ENCODE results near the gene UBE2Q2.
"Not testable (repeated sequence)": the region's sequence is repeated elsewhere in the genome, so short reads cannot be mapped to it uniquely, and the experiment has no call there.

The UBE2Q2 gene

DNA sequence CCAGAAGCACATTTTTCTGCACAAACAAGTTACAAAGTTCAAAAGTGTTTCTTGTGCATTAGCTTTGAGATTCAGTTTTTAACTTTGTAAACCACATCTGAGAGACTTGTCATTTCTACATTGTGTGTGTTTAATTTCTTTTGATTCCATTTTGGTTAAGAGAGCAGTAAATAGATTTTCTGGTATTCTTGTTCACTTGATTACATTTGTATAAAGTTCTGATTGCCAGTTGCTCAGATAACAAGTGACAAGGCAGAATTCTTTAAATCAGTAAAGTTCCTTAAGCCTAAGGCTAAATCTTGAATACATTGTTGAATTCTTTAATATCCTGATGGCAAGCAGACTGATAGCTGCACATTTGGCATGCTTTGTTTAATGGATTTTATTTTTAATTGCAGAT lies 57.3 kb downstream of the UBE2Q2 start:
- no peak overlapping the region for H3K4me3 ChIP-seq (ENCODE audit: low read length)
- peaks cover 9% of the 10 kb centered on the region for H3K4me1 ChIP-seq (ENCODE audit: control insufficient read depth, insufficient read depth, low read length)
- H3K27ac ChIP-seq (ENCODE audit: low read length), result no peak overlapping the region
- H3K9me3 ChIP-seq (ENCODE audit: control insufficient read depth, insufficient read depth, low read length), result no peaks in the 10 kb centered on the region
- no peak for DNase-seq (ENCODE audit: low read depth, low spot score)
- no peaks in the 10 kb centered on the region for H3K27me3 ChIP-seq (ENCODE audit: control insufficient read depth, insufficient read depth, low read length)
- H3K36me3 ChIP-seq (ENCODE audit: control insufficient read depth, insufficient read depth, low read length), result peaks cover under 1% of the 10 kb centered on the region; the same call in 1 of the 2 replicates

DNA sequence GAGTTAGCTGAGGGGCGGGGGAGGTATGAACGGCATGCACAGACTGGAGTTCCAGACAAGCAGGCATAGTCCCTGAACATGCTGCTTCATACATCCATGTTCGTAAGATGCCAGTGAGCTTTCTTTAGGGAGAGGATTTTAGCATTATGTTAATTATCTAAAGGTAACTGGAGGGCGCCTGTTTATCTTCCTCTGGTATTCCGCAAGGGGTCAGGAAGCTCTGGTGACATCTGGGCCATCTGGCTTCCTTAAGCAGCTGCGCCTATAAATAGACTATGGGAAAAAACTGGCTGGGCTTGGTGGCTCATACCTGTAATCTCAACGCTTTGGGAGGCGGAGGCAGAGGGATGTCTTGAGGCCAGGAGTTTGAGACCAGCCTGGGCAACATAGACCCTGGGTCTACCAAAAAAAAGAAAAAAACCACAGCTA lies 58.9 kb downstream of the UBE2Q2 start:
- Histone ChIP-seq H3K27ac (ENCODE audit: low read length) (no peak overlapping the region), H3K9me3 (ENCODE audit: control insufficient read depth, insufficient read depth, low read length) (no peaks in the 10 kb centered on the region), H3K4me1 (ENCODE audit: control insufficient read depth, insufficient read depth, low read length) (peaks cover 9% of the 10 kb centered on the region), H3K27me3 (ENCODE audit: control insufficient read depth, insufficient read depth, low read length) (no peaks in the 10 kb centered on the region), H3K36me3 (ENCODE audit: control insufficient read depth, insufficient read depth, low read length) (peaks cover 2% of the 10 kb centered on the region; the same call in 1 of the 2 replicates), H3K4me3 (ENCODE audit: low read length) (no peak overlapping the region)
- peak; percentile 58 for DNase-seq (ENCODE audit: low read depth, low spot score)
- WGBS (ENCODE audit: insufficient coverage, insufficient read length), result no CpG with 5 or more reads among the region's 8 CpGs

- Histone ChIP-seq H3K4me3 (ENCODE audit: low read length) (peak within 1 kb of the TSS; percentile 83), H3K27me3 (ENCODE audit: control insufficient read depth, insufficient read depth, low read length) (no peaks in the 10 kb centered on the region)
Measured at GRCh38 chr15:75903331-75904239, 60.3 kb downstream of the UBE2Q2 start, which contains the start of gene FBXO22. FBXO22 (plus strand) TSS chr15:75903878; CDS start chr15:75903964, 86 bp downstream.

GRCh38 chr15:75905231-75905630 lies 62.0 kb downstream of the UBE2Q2 start:
- H3K27ac ChIP-seq (ENCODE audit: low read length), result no peak overlapping the region
- no peak overlapping the region for H3K4me3 ChIP-seq (ENCODE audit: low read length)
- H3K36me3 ChIP-seq (ENCODE audit: control insufficient read depth, insufficient read depth, low read length), result peaks cover 2% of the 10 kb centered on the region; the same call in 1 of the 2 replicates
- H3K27me3 ChIP-seq (ENCODE audit: control insufficient read depth, insufficient read depth, low read length), result no peaks in the 10 kb centered on the region
- no peaks in the 10 kb centered on the region for H3K9me3 ChIP-seq (ENCODE audit: control insufficient read depth, insufficient read depth, low read length)
- no peak for DNase-seq (ENCODE audit: low read depth, low spot score)
- H3K4me1 ChIP-seq (ENCODE audit: control insufficient read depth, insufficient read depth, low read length), result peaks cover 9% of the 10 kb centered on the region
- WGBS (ENCODE audit: insufficient coverage, insufficient read length), result no CpG with 5 or more reads among the region's 5 CpGs

More at GRCh38 chr15:75903331-75904239, 60.3 kb downstream of the UBE2Q2 start, which contains the start of gene FBXO22:
- Histone ChIP-seq H3K27ac (ENCODE audit: low read length) (no peak within 1 kb of the TSS), H3K4me1 (ENCODE audit: control insufficient read depth, insufficient read depth, low read length) (peaks cover 9% of the 10 kb centered on the region), H3K9me3 (ENCODE audit: control insufficient read depth, insufficient read depth, low read length) (no peaks in the 10 kb centered on the region), H3K36me3 (ENCODE audit: control insufficient read depth, insufficient read depth, low read length) (peaks cover 2% of the 10 kb centered on the region; the same call in 1 of the 2 replicates)
- peak; percentile 84 for DNase-seq (ENCODE audit: low read depth, low spot score)
- no CpG with 5 or more reads among the region's 63 CpGs for WGBS (ENCODE audit: insufficient coverage, insufficient read length)

DNA sequence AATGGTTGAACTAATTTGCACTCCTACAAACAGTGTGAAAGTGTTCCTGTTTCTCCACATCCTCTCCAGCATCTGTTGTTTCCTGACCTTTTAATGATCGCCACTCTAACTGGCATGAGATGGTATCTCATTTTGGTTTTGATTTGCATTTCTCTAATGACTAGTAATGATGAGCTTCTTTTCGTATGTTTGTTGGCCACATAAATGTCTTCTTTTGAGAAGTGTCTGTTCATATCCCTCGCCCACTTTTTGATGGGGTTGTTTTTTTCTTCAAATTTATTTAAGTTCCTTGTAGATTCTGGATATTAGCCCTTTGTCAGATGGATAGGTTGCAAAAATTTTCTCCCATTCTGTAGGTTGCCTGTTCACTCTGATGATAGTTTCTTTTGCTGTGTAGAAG lies 67.1 kb downstream of the UBE2Q2 start:
- H3K9me3 ChIP-seq (ENCODE audit: control insufficient read depth, insufficient read depth, low read length); DNase-seq (ENCODE audit: low read depth, low spot score); H3K36me3 ChIP-seq (ENCODE audit: control insufficient read depth, insufficient read depth, low read length); H3K4me3 ChIP-seq (ENCODE audit: low read length); H3K4me1 ChIP-seq (ENCODE audit: control insufficient read depth, insufficient read depth, low read length); H3K27me3 ChIP-seq (ENCODE audit: control insufficient read depth, insufficient read depth, low read length); H3K27ac ChIP-seq (ENCODE audit: low read length): not testable (repeated sequence)
- WGBS (ENCODE audit: insufficient coverage, insufficient read length), result no CpG with 5 or more reads among the region's 3 CpGs

DNA sequence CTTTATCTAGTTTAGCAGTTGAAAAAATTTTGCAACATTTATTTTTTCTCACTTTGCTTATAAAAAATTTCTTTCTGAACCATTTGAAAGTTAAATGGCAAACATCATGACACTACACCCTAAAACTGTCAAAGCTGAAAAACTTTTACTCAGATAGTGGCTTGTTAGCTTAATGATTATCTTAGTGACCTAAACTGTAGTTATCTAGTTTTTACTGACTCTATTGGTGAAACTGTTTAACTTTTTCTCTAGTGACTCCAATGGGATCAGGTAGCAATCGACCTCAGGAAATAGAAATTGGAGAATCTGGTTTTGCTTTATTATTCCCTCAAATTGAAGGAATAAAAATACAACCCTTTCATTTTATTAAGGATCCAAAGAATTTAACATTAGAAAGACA lies 73.7 kb downstream of the UBE2Q2 start:
- peaks cover 4% of the 10 kb centered on the region; the same call in 1 of the 2 replicates for H3K36me3 ChIP-seq (ENCODE audit: control insufficient read depth, insufficient read depth, low read length)
- H3K4me3 ChIP-seq (ENCODE audit: low read length), result no peak overlapping the region
- H3K9me3 ChIP-seq (ENCODE audit: control insufficient read depth, insufficient read depth, low read length), result no peaks in the 10 kb centered on the region
- no peak for DNase-seq (ENCODE audit: low read depth, low spot score)
- no peaks in the 10 kb centered on the region for H3K4me1 ChIP-seq (ENCODE audit: control insufficient read depth, insufficient read depth, low read length)
- no peak overlapping the region for H3K27ac ChIP-seq (ENCODE audit: low read length)
- no peaks in the 10 kb centered on the region for H3K27me3 ChIP-seq (ENCODE audit: control insufficient read depth, insufficient read depth, low read length)
- no CpG with 5 or more reads among the region's 1 CpG for WGBS (ENCODE audit: insufficient coverage, insufficient read length)

GRCh38 chr15:75918135-75918534 lies 74.9 kb downstream of the UBE2Q2 start:
- Histone ChIP-seq H3K4me1 (ENCODE audit: control insufficient read depth, insufficient read depth, low read length) (no peaks in the 10 kb centered on the region), H3K36me3 (ENCODE audit: control insufficient read depth, insufficient read depth, low read length) (peaks cover 7% of the 10 kb centered on the region; the same call in 1 of the 2 replicates), H3K27me3 (ENCODE audit: control insufficient read depth, insufficient read depth, low read length) (no peaks in the 10 kb centered on the region), H3K9me3 (ENCODE audit: control insufficient read depth, insufficient read depth, low read length) (no peaks in the 10 kb centered on the region), H3K4me3 (ENCODE audit: low read length) (no peak overlapping the region), H3K27ac (ENCODE audit: low read length) (no peak overlapping the region)
- WGBS (ENCODE audit: insufficient coverage, insufficient read length), result no CpG with 5 or more reads among the region's 1 CpG
- no peak for DNase-seq (ENCODE audit: low read depth, low spot score)

- Histone ChIP-seq H3K4me1 (ENCODE audit: control insufficient read depth, insufficient read depth, low read length) (no peaks in the 10 kb centered on the region), H3K27ac (ENCODE audit: low read length) (no peak overlapping the region), H3K9me3 (ENCODE audit: control insufficient read depth, insufficient read depth, low read length) (no peaks in the 10 kb centered on the region), H3K36me3 (ENCODE audit: control insufficient read depth, insufficient read depth, low read length) (peaks cover 7% of the 10 kb centered on the region; the same call in 1 of the 2 replicates), H3K4me3 (ENCODE audit: low read length) (no peak overlapping the region), H3K27me3 (ENCODE audit: control insufficient read depth, insufficient read depth, low read length) (no peaks in the 10 kb centered on the region)
- WGBS (ENCODE audit: insufficient coverage, insufficient read length), result no CpG with 5 or more reads among the region's 1 CpG
- DNase-seq (ENCODE audit: low read depth, low spot score), result no peak
Measured at GRCh38 chr15:75920079-75920478, 76.8 kb downstream of the UBE2Q2 start.

GRCh38 chr15:75921732-75922703 lies 78.8 kb downstream of the UBE2Q2 start:
- Histone ChIP-seq H3K4me1 (ENCODE audit: control insufficient read depth, insufficient read depth, low read length) (no peaks in the 10 kb centered on the region; the same call in 1 of the 2 replicates), H3K27me3 (ENCODE audit: control insufficient read depth, insufficient read depth, low read length) (no peaks in the 10 kb centered on the region), H3K36me3 (ENCODE audit: control insufficient read depth, insufficient read depth, low read length) (peaks cover 3% of the 10 kb centered on the region; the same call in 1 of the 2 replicates), H3K9me3 (ENCODE audit: control insufficient read depth, insufficient read depth, low read length) (no peaks in the 10 kb centered on the region), H3K4me3 (ENCODE audit: low read length) (no peak overlapping the region), H3K27ac (ENCODE audit: low read length) (no peak overlapping the region)
- DNase-seq (ENCODE audit: low read depth, low spot score), result no peak
- no CpG with 5 or more reads among the region's 9 CpGs for WGBS (ENCODE audit: insufficient coverage, insufficient read length)

DNA sequence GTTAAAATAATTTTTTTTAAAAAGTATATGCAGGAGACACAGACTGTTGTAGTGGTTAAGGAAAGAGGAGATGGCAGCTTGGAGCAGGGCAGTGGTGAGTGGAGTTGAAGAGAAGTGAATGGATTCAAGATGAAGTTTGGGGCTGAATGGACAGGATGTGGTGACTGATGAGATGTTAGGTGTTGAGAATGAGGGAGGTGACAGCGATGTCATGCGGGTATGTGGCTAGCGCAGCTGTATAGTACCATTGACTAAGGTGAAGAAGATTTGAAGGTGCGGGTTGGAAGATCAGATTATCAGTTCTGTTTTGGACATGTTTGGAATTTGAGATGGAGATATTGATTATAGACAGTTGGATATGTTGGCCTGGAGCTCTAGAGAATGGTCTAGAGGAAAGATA lies 80.5 kb downstream of the UBE2Q2 start:
- no peak for DNase-seq (ENCODE audit: low read depth, low spot score)
- Histone ChIP-seq H3K4me3 (ENCODE audit: low read length) (no peak overlapping the region), H3K36me3 (ENCODE audit: control insufficient read depth, insufficient read depth, low read length) (peaks cover 3% of the 10 kb centered on the region; the same call in 1 of the 2 replicates), H3K9me3 (ENCODE audit: control insufficient read depth, insufficient read depth, low read length) (no peaks in the 10 kb centered on the region), H3K27me3 (ENCODE audit: control insufficient read depth, insufficient read depth, low read length) (no peaks in the 10 kb centered on the region), H3K27ac (ENCODE audit: low read length) (no peak overlapping the region), H3K4me1 (ENCODE audit: control insufficient read depth, insufficient read depth, low read length) (no peaks in the 10 kb centered on the region; the same call in 1 of the 2 replicates)
- 100% methylated on average over 2 of the region's 4 CpGs for WGBS (ENCODE audit: insufficient coverage, insufficient read length)
